ENCODE measurements around the gene AGBL1.
A peak's percentile ranks its signal among the peaks of the same experiment; 100 is the strongest.

The AGBL1 gene

DNA sequence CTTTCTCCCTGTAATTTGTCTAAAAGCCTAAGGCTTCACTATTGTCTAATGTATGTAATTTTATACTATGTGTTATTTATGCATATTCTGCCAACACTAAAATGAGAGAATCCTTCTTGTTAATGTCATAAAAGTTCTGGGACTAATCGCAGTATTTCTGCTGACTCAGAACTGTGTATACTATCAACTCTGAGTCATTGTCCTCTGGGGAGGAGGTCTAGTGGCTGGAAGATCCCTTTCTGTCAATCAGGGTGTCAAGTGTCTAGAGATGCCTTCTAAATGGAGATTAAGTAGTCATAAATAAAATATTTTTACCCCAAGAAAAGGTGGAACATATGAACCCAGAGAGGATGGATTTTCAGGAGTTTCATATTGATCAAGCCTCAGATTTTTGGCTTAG is 473.4 kb downstream of the AGBL1 start:
- Mint-ChIP-seq H3K4me1 (peaks cover 43% of the 10 kb centered on the region), H3K4me3 (no peak overlapping the region), H3K9me3 (peaks cover 14% of the 10 kb centered on the region), H3K27ac (no peak overlapping the region), H3K27me3 (ENCODE audit: low read depth) (peaks cover 4% of the 10 kb centered on the region), H3K36me3 (ENCODE audit: low read depth) (no peaks in the 10 kb centered on the region)
- TF ChIP-seq, protein P1, sequence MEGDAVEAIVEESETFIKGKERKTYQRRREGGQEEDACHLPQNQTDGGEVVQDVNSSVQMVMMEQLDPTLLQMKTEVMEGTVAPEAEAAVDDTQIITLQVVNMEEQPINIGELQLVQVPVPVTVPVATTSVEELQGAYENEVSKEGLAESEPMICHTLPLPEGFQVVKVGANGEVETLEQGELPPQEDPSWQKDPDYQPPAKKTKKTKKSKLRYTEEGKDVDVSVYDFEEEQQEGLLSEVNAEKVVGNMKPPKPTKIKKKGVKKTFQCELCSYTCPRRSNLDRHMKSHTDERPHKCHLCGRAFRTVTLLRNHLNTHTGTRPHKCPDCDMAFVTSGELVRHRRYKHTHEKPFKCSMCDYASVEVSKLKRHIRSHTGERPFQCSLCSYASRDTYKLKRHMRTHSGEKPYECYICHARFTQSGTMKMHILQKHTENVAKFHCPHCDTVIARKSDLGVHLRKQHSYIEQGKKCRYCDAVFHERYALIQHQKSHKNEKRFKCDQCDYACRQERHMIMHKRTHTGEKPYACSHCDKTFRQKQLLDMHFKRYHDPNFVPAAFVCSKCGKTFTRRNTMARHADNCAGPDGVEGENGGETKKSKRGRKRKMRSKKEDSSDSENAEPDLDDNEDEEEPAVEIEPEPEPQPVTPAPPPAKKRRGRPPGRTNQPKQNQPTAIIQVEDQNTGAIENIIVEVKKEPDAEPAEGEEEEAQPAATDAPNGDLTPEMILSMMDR (IDR thresholded peaks at IDR 0.05; ENCODE audit: unreplicated experiment in 3 of 3), result no peak

DNA sequence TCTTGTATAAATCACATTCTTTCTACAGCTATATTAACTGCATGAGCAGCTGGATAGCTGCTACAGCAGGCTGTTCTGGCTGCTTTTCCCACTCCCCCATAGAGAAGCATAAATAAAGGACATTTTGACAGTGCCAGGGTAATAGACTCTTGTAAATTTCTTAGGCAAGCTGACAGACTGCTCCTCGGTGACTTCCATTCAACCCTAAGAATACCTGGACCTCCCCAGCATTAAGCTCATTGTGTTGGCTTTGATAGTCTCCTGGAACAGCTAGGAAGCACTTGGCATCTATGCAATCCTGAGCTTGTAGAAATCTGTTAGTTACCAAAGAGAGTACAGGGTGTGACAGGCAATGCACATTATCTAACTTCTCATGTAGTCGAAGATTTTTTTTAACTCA is 475.4 kb downstream of the AGBL1 start:
- Mint-ChIP-seq H3K27me3 (ENCODE audit: low read depth) (peaks cover 4% of the 10 kb centered on the region), H3K9me3 (peaks cover 2% of the 10 kb centered on the region), H3K4me1 (peaks cover 54% of the 10 kb centered on the region), H3K4me3 (peak overlapping the region in 1 of 3 experiments; percentile 1), H3K27ac (no peak overlapping the region), H3K36me3 (ENCODE audit: low read depth) (no peaks in the 10 kb centered on the region)
- TF ChIP-seq, protein P1 (IDR thresholded peaks at IDR 0.05; ENCODE audit: unreplicated experiment in 3 of 3), result no peak

DNA sequence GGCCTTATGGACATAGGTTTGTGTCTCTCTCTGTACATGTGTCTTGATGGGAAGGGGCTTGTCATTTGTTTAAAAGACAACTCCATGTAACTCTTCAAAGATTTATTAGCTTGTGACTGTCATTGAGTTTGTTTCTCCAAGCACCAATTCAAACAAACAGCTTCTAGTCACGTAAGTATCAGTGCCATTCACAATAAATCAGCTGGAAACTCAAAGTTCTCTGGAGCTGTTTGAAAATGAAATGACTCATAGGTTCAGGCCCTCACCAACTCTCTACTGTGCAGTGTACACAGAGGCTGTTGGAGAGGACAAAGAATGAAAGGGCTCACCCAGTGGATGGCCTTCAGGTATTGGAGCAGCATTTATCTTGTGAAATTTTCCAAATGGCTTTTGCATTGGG is 476.3 kb downstream of the AGBL1 start:
- no peaks in the 10 kb centered on the region for H3K36me3 Mint-ChIP-seq (ENCODE audit: low read depth)
- H3K9me3 Mint-ChIP-seq, result no peaks in the 10 kb centered on the region
- no peak overlapping the region for H3K4me3 Mint-ChIP-seq
- peaks cover 4% of the 10 kb centered on the region for H3K27me3 Mint-ChIP-seq (ENCODE audit: low read depth)
- TF ChIP-seq, protein P1 (IDR thresholded peaks at IDR 0.05; ENCODE audit: unreplicated experiment in 3 of 3), result no peak
- H3K4me1 Mint-ChIP-seq, result peaks cover 54% of the 10 kb centered on the region
- H3K27ac Mint-ChIP-seq, result peak overlapping the region in 1 of 3 experiments; percentile 27

DNA sequence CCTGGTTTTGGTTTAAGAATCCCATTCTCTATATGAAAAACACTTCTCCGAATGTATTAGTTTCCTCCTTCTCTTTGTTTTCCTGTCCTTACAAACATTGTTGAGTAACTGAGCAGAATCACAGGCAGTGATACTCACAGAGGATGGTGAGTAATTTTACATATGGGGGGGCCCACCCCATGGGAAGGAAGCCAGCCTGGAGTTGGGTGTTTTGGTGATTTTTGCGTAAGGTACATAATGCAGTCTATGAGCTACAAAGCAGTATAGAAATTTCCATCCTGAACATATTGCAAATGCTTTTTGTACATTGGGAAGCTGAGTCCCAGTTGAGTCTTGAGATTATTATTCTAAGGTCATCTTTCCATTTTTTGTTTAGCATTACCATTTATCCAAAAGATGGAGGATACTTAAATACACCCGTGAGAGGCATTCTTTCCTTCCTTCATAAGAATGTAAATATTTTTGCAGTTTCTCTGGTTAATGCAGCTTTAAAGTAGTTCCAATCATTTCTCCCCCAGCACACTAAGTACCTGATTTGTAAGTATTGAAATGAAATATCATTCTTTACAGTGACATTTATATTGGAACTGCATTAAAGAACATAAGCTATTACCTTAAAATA is 476.8 kb downstream of the AGBL1 start:
- Mint-ChIP-seq H3K36me3 (ENCODE audit: low read depth) (no peaks in the 10 kb centered on the region), H3K4me1 (peaks cover 54% of the 10 kb centered on the region), H3K27ac (no peak overlapping the region), H3K27me3 (ENCODE audit: low read depth) (peaks cover 4% of the 10 kb centered on the region), H3K9me3 (peaks cover 2% of the 10 kb centered on the region), H3K4me3 (no peak overlapping the region)
- TF ChIP-seq, protein P1 (IDR thresholded peaks at IDR 0.05; ENCODE audit: unreplicated experiment in 3 of 3), result no peak

DNA sequence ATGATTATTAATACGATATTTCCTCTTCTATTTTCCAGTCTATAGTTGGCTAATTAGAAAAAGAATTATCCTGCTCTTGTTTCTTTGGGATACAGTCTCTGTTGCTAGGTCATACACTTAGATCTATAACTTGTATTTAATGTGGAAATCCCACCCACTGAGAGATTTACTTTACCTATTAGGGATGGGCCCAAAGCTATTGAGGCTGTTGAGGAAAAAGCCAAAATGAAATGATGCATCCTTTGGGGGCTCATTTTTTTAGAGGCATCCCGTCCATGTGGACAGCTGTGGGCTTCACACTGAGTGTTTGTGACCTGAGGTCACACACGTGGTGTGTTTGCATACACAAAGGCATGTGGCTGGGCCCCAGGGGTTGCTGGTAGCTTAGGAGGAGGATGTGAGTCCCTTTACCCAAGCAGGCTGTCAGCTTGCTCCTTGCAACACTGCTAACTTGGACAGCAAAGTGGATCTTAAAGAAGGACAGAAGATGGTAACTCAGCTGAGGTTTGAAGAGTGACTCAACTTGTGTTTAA is 477.4 kb downstream of the AGBL1 start:
- TF ChIP-seq, protein P1 (IDR thresholded peaks at IDR 0.05; ENCODE audit: unreplicated experiment in 3 of 3), result no peak
- H3K36me3 Mint-ChIP-seq (ENCODE audit: low read depth), result no peaks in the 10 kb centered on the region
- H3K4me1 Mint-ChIP-seq, result peaks cover 54% of the 10 kb centered on the region
- no peak overlapping the region for H3K27ac Mint-ChIP-seq
- no peaks in the 10 kb centered on the region for H3K27me3 Mint-ChIP-seq (ENCODE audit: low read depth)
- peaks cover 3% of the 10 kb centered on the region for H3K9me3 Mint-ChIP-seq
- no peak overlapping the region for H3K4me3 Mint-ChIP-seq

DNA sequence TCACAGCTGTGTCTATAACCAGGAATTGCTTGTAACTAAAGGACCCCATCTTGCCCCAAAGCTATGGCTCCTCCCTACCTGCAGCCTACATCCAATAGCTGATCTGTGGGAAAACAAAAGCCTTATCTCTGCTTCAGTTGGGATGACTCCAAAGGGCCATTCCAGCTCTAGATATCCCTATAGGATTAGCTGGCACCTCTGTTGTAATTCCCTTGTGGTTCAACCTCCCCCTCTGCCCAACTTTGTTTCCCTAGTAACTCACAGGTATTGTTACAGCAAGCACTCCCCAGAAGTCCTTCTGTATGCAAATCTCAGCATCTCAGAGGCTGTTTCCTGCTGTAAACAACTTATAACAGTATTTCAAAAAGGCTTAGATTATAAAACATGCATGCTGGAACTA is 478.6 kb downstream of the AGBL1 start:
- TF ChIP-seq, protein P1 (IDR thresholded peaks at IDR 0.05; ENCODE audit: unreplicated experiment in 3 of 3), result no peak
- Mint-ChIP-seq H3K36me3 (ENCODE audit: low read depth) (no peaks in the 10 kb centered on the region), H3K4me3 (no peak overlapping the region), H3K27ac (no peak overlapping the region), H3K4me1 (peaks cover 50% of the 10 kb centered on the region), H3K27me3 (ENCODE audit: low read depth) (no peaks in the 10 kb centered on the region), H3K9me3 (peaks cover 3% of the 10 kb centered on the region)

All from nephron (organoid).